HCT116 (cell line): ENCODE data around the gene PRSS1. TPM values are rescaled to one million over a fixed set of nuclear protein-coding genes. Genes with fewer than 3 reads are reported as not detected.

Experiments used
- ATAC-seq: fragments of 200-7000 bp; cut with Tn5 transposase; 2 replicates; pipeline ENCODE4 v1.9.1; 2020; ENCODE audit warnings: mild to moderate bottlenecking, moderate library complexity
- BruUV-seq: library from RNA; stranded (reverse); fragments of 400-500 nt; replicated peaks from 2 replicates; lab custom pipeline; 2021; lab: Mats Ljungman, UMichigan
- CTCF ChIA-PET: fragments of 300-600 bp; sonication (Branson Sonifier 250); formaldehyde crosslinking; loops from one replicate; lab custom pipeline; 2021; ENCODE audit warnings: antibody characterized with exemption; lab: Charles Lee
- POLR2A ChIA-PET: fragments of 300-600, 350-600 bp; sonication (Branson Sonifier 250); formaldehyde crosslinking; loops from one replicate; lab custom pipeline; 2021; ENCODE audit warnings: antibody characterized with exemption; lab: Charles Lee
- RAD21 ChIA-PET, 2 experiments: fragments of 300-600 bp; sonication (Branson Sonifier 250); formaldehyde crosslinking; loops; one replicate each; lab custom pipeline; 2023; ENCODE audit warnings: low total read pairs in 2 of 2; ENCODE audit not compliant: uncharacterized antibody in 2 of 2, unreplicated experiment in 2 of 2, low non-redundant PET in 1 of 2; lab: Charles Lee
- DNase-seq: peaks from one replicate; pipeline ENCODE4 v3.0.0-alpha.2; 2010; ENCODE audit warnings: low read depth, low spot score
- H2AFZ ChIP-seq: fragments of 200-600 bp; shearing (Covaris generic), sonication (generic); 2 replicates; pipeline ENCODE4 v1.6.1; 2017; ENCODE audit warnings: low read depth, mixed run types, mixed read lengths, antibody characterized with exemption, low read length; ENCODE audit not compliant: poor library complexity, severe bottlenecking
- H3K27ac ChIP-seq: 2 replicates; pipeline ENCODE4 v1.5.1; 2012; ENCODE audit warnings: low read depth, low read length
- H3K27me3 ChIP-seq: fragments of 200-600 bp; sonication (generic); 2 replicates; pipeline ENCODE4 v1.6.1; 2016; ENCODE audit warnings: mixed run types, low read length, mixed read lengths; ENCODE audit not compliant: insufficient read depth
- H3K36me3 ChIP-seq, 2 experiments: fragments of 200-500 bp in 1 of 2; fragments of 200-600 bp in 1 of 2; sonication (Bioruptor generic) in 1 of 2; sonication (generic) in 1 of 2; 2 replicates each; pipeline versions ENCODE4 v1.5.1 to v1.6.1; 2014 to 2016; ENCODE audit warnings: low read length in 2 of 2, inconsistent platforms in 1 of 2, mixed read lengths in 1 of 2, mixed run types in 1 of 2; ENCODE audit not compliant: insufficient read depth in 2 of 2, control insufficient read depth in 1 of 2
- H3K4me1 ChIP-seq, 2 experiments: fragments of 200-600 bp in 1 of 2; sonication (generic) in 1 of 2; 2 replicates each; pipeline versions ENCODE4 v1.5.1 to v1.6.1; 2012 to 2017; ENCODE audit warnings: low read length in 2 of 2, inconsistent platforms in 1 of 2, mild to moderate bottlenecking in 1 of 2, mixed read lengths in 1 of 2, mixed run types in 1 of 2, moderate library complexity in 1 of 2; ENCODE audit not compliant: insufficient read depth in 2 of 2, control insufficient read depth in 1 of 2
- H3K4me2 ChIP-seq: fragments of 200-600 bp; sonication (generic); 2 replicates; pipeline ENCODE4 v1.6.1; 2017; ENCODE audit warnings: mixed run types, low read length, mixed read lengths
- H3K4me3 ChIP-seq, 2 experiments: fragments of 200-600 bp in 1 of 2; sonication (generic) in 1 of 2; replicated peaks in 1 of 2; 2 replicates each; pipeline ENCODE4 v1.5.1; 2011 to 2016; ENCODE audit warnings: low read length in 2 of 2, control low read depth in 1 of 2, low read depth in 1 of 2, mild to moderate bottlenecking in 1 of 2, mixed read lengths in 1 of 2, mixed run types in 1 of 2
- H3K79me2 ChIP-seq: fragments of 200-600 bp; sonication (generic); 2 replicates; pipeline ENCODE4 v1.6.1; 2017; ENCODE audit warnings: mild to moderate bottlenecking, mixed run types, low read length, moderate library complexity, mixed read lengths; ENCODE audit not compliant: insufficient read depth
- H3K9ac ChIP-seq: fragments of 200-600 bp; sonication (generic); 2 replicates; pipeline ENCODE4 v1.6.1; 2016; ENCODE audit warnings: low read length, mixed read lengths
- H3K9me2 ChIP-seq: fragments of 200-600 bp; sonication (generic), shearing (Covaris generic); 2 replicates; pipeline ENCODE4 v1.6.1; 2017; ENCODE audit warnings: mixed run types, mild to moderate bottlenecking, moderate library complexity; ENCODE audit not compliant: insufficient read depth
- H3K9me3 ChIP-seq, 2 experiments: fragments of 200-500 bp in 1 of 2; fragments of 200-600 bp in 1 of 2; sonication (Bioruptor generic) in 1 of 2; sonication (generic) in 1 of 2; 2 replicates each; pipeline ENCODE4 v1.6.1; 2014 to 2017; ENCODE audit warnings: low read length in 2 of 2, mixed read lengths in 2 of 2, inconsistent platforms in 1 of 2, low read depth in 1 of 2, mild to moderate bottlenecking in 1 of 2, mixed run types in 1 of 2, moderate library complexity in 1 of 2; ENCODE audit not compliant: control insufficient read depth in 1 of 2, insufficient read depth in 1 of 2
- H4K20me1 ChIP-seq: fragments of 200-600 bp; sonication (generic), shearing (Covaris generic); 2 replicates; pipeline ENCODE4 v1.6.1; 2017; ENCODE audit warnings: mixed run types, mild to moderate bottlenecking, moderate library complexity; ENCODE audit not compliant: insufficient read depth
- CBX3 ChIP-seq: IDR thresholded peaks from 2 replicates; pipeline ENCODE4 v1.6.1; 2012; ENCODE audit warnings: low read depth
- CEBPB ChIP-seq: IDR thresholded peaks from 2 replicates; pipeline ENCODE4 v1.6.1; 2012; ENCODE audit warnings: low read depth
- CTCF ChIP-seq, 3 experiments: fragments of 200-600 bp in 1 of 3; sonication (generic) in 1 of 3; IDR thresholded peaks in 2 of 3; conservative IDR thresholded peaks in 1 of 3; 2 replicates each; pipeline ENCODE4 v1.5.1; 2012 to 2017; ENCODE audit warnings: low read depth in 2 of 3, low read length in 2 of 3, antibody characterized with exemption in 1 of 3, borderline replicate concordance in 1 of 3, control low read depth in 1 of 3, mild to moderate bottlenecking in 1 of 3, mixed read lengths in 1 of 3, mixed run types in 1 of 3, moderate library complexity in 1 of 3; ENCODE audit not compliant: insufficient read depth in 1 of 3
- EGR1 ChIP-seq: IDR thresholded peaks from 2 replicates; pipeline ENCODE4 v1.6.1; 2012; ENCODE audit warnings: low read depth
- ELF1 ChIP-seq: IDR thresholded peaks from 2 replicates; pipeline ENCODE4 v1.6.1; 2012; ENCODE audit warnings: low read depth, borderline replicate concordance
- EZH2 ChIP-seq: fragments of 200-600 bp; sonication (generic); IDR thresholded peaks from 2 replicates; pipeline ENCODE4 v1.6.1; 2017; ENCODE audit warnings: antibody characterized with exemption, mixed run types
- EZH2phosphoT487 ChIP-seq: fragments of 200-600 bp; IDR thresholded peaks from 2 replicates; pipeline ENCODE4 v1.6.1; 2018; ENCODE audit warnings: antibody characterized with exemption, borderline replicate concordance
- FOSL1 ChIP-seq: IDR thresholded peaks from 2 replicates; pipeline ENCODE4 v1.6.1; 2012; ENCODE audit warnings: low read depth
- MAX ChIP-seq: IDR thresholded peaks from 2 replicates; pipeline ENCODE4 v1.6.1; 2012
- POLR2AphosphoS5 ChIP-seq: IDR thresholded peaks from 2 replicates; pipeline ENCODE4 v1.6.1; 2011; ENCODE audit warnings: mild to moderate bottlenecking, low read depth, low read length, moderate library complexity
- RAD21 ChIP-seq: IDR thresholded peaks from 2 replicates; pipeline ENCODE4 v1.6.1; 2012; ENCODE audit warnings: low read depth, mild to moderate bottlenecking
- REST ChIP-seq: IDR thresholded peaks from 2 replicates; pipeline ENCODE4 v1.6.1; 2012; ENCODE audit warnings: low read depth
- SP1 ChIP-seq: IDR thresholded peaks from 2 replicates; pipeline ENCODE4 v1.6.1; 2012; ENCODE audit warnings: low read depth
- SRF ChIP-seq: IDR thresholded peaks from 2 replicates; pipeline ENCODE4 v1.6.1; 2012; ENCODE audit warnings: low read depth
- TCF7L2 ChIP-seq: IDR thresholded peaks from 2 replicates; pipeline ENCODE4 v1.7.0; 2011; ENCODE audit warnings: borderline replicate concordance, inconsistent platforms; ENCODE audit not compliant: insufficient read depth, insufficient read length; ENCODE audit errors: extremely low read depth
- YY1 ChIP-seq: IDR thresholded peaks from 2 replicates; pipeline ENCODE4 v1.6.1; 2011; ENCODE audit warnings: low read length, low read depth, moderate library complexity, mild to moderate bottlenecking; ENCODE audit not compliant: insufficient replicate concordance; ENCODE audit errors: extremely low read depth
- intact Hi-C: fragments of 100-400 bp; cut with micrococcal nuclease; formaldehyde crosslinking; loops from 2 replicates; pipeline ENCODE4 v1.10.0; 2022
- total RNA-seq: library from RNA; stranded (reverse); gene quantifications from one replicate; pipeline ENCODE4 v1.2.1, GENCODE V29; 2021; ENCODE audit not compliant: unreplicated experiment

The PRSS1 gene
- total RNA-seq, 1 experiment from 2014 or later = 14.6 TPM

GRCh38 chr7:142792593-142792992 lies 43.3 kb downstream of the PRSS1 start:
- POLR2A ChIA-PET = no interaction called here
- RAD21 ChIA-PET = no interaction called here
- Histone ChIP-seq H3K27me3 (no peaks in the 10 kb centered on the region), H3K4me1 (no peaks in the 10 kb centered on the region), H3K9me3 (no peaks in the 10 kb centered on the region), H3K4me3 (no peak overlapping the region), H3K9ac (no peak overlapping the region), H3K9me2 (no peaks in the 10 kb centered on the region), H4K20me1 (no peaks in the 10 kb centered on the region), H3K4me2 (no peak overlapping the region), H3K36me3 (no peaks in the 10 kb centered on the region), H3K27ac (no peak overlapping the region), H2AFZ (no peak overlapping the region), H3K79me2 (no peaks in the 10 kb centered on the region)
- intact Hi-C loops = no loop called here
- DNase-seq (no peak), ATAC-seq (no peak)
- BruUV-seq = no TSS peak
- CTCF ChIA-PET = interaction anchor here (0.7 to 1.8 kb wide), 3 partner anchors 9 to 189 kb away, joined by 3 to 8 read pairs (median 3); no protein-coding TSS in a partner anchor
- no peak for TF ChIP-seq EZH2
- TF ChIP-seq YY1 = no peak
- TF ChIP-seq SP1 = no peak
- no peak for TF ChIP-seq TCF7L2
- TF ChIP-seq EZH2phosphoT487 = no peak
- no peak for TF ChIP-seq POLR2AphosphoS5
- no peak for TF ChIP-seq CEBPB
- TF ChIP-seq MAX = no peak
- no peak for TF ChIP-seq ELF1
- no peak for TF ChIP-seq SRF
- TF ChIP-seq EGR1 = no peak
- TF ChIP-seq CTCF (IDR thresholded peaks at IDR 0.05 in 2 of 3, conservative IDR thresholded peaks at IDR 0.05 in 1 of 3; ENCODE audit: borderline replicate concordance in 1 of 3, insufficient read depth in 1 of 3, low read depth in 2 of 3, low read length in 2 of 3) = no peak
- no peak for TF ChIP-seq FOSL1
- TF ChIP-seq RAD21 = no peak
- TF ChIP-seq CBX3 = no peak
- no peak for TF ChIP-seq REST
